PC-9 (cell line): Measurements from ENCODE around the gene ZSCAN10. TPM values are rescaled to one million over a fixed set of nuclear protein-coding genes. Genes with fewer than 3 reads are reported as not detected.

Source experiments
- BruUV-seq: library from RNA; stranded (reverse); fragments of 400-500 nt; replicated peaks from 2 replicates; lab custom pipeline; 2021; lab: Mats Ljungman, UMichigan
- CTCF ChIA-PET: fragments of 300-600 bp; sonication (Branson Sonifier 250); formaldehyde crosslinking; loops from one replicate; lab custom pipeline; 2022; ENCODE audit warnings: antibody characterized with exemption; lab: Charles Lee
- POLR2A ChIA-PET: fragments of 300-600 bp; sonication (Branson Sonifier 250); formaldehyde crosslinking; loops from one replicate; lab custom pipeline; 2022; ENCODE audit warnings: antibody characterized with exemption; ENCODE audit not compliant: unreplicated experiment; lab: Charles Lee
- DNase-seq, 2 experiments: peaks; one replicate each; pipeline versions ENCODE4 v3.0.0 to v3.0.0-alpha.2; 2015 to 2022; ENCODE audit warnings: mixed read lengths in 1 of 2
- H2AFZ ChIP-seq: fragments of 200-600 bp; sonication (generic); 2 replicates; pipeline ENCODE4 v1.8.1; 2017; ENCODE audit warnings: antibody characterized with exemption
- H3F3A ChIP-seq: fragments of 200-600 bp; sonication (generic); 2 replicates; pipeline ENCODE4 v1.8.1; 2017; ENCODE audit warnings: antibody characterized with exemption, mild to moderate bottlenecking, low read depth; ENCODE audit not compliant: insufficient read depth
- H3K27ac ChIP-seq: fragments of 200-600 bp; sonication (generic); 2 replicates; pipeline ENCODE4 v1.6.1; 2016; ENCODE audit warnings: mixed run types
- H3K27me3 ChIP-seq: fragments of 200-600 bp; sonication (generic); 2 replicates; pipeline ENCODE4 v1.6.1; 2016; ENCODE audit warnings: low read depth, mixed run types; ENCODE audit not compliant: insufficient read depth
- H3K36me3 ChIP-seq: fragments of 200-600 bp; sonication (generic); 2 replicates; pipeline ENCODE4 v1.6.1; 2016; ENCODE audit warnings: low read depth, mixed run types
- H3K4me1 ChIP-seq: fragments of 200-600 bp; sonication (generic); replicated peaks from 2 replicates; pipeline ENCODE4 v1.6.1; 2016; ENCODE audit warnings: mixed run types; ENCODE audit not compliant: insufficient read depth
- H3K4me2 ChIP-seq: fragments of 200-600 bp; sonication (generic); 2 replicates; pipeline ENCODE4 v1.6.1; 2017; ENCODE audit warnings: mixed run types
- H3K4me3 ChIP-seq: fragments of 200-600 bp; sonication (generic); 2 replicates; pipeline ENCODE4 v1.6.1; 2016; ENCODE audit warnings: mixed run types
- H3K79me2 ChIP-seq: fragments of 200-600 bp; sonication (generic); 2 replicates; pipeline ENCODE4 v1.6.1; 2017; ENCODE audit warnings: low read depth, mixed run types
- H3K9me2 ChIP-seq: fragments of 200-600 bp; sonication (generic); 2 replicates; pipeline ENCODE4 v1.8.1; 2017; ENCODE audit warnings: mild to moderate bottlenecking; ENCODE audit not compliant: insufficient read depth
- H3K9me3 ChIP-seq: fragments of 200-600 bp; sonication (generic); 2 replicates; pipeline ENCODE4 v1.8.1; 2016; ENCODE audit warnings: low read depth; ENCODE audit not compliant: insufficient read depth
- H4K20me1 ChIP-seq: fragments of 200-600 bp; sonication (generic); 2 replicates; pipeline ENCODE4 v1.8.1; 2017; ENCODE audit not compliant: insufficient read depth
- CTCF ChIP-seq: fragments of 200-600 bp; sonication (generic); conservative IDR thresholded peaks from 2 replicates; pipeline ENCODE4 v1.6.1; 2017; ENCODE audit warnings: mixed run types, antibody characterized with exemption, mild to moderate bottlenecking, moderate library complexity
- EZH2 ChIP-seq: fragments of 200-600 bp; sonication (generic); IDR thresholded peaks from 2 replicates; pipeline ENCODE4 v1.8.0; 2017; ENCODE audit warnings: antibody characterized with exemption, low read depth
- intact Hi-C: fragments of 100-400 bp; cut with micrococcal nuclease; formaldehyde crosslinking; loops from one replicate; pipeline ENCODE4 v1.10.0; 2022; ENCODE audit not compliant: unreplicated experiment
- total RNA-seq: library from RNA; stranded (reverse); gene quantifications from 2 replicates; pipeline ENCODE4 v1.2.3, GENCODE V29; 2021

Gene ZSCAN10
- total RNA-seq, 1 experiment from 2014 or later: not detected

- Histone ChIP-seq H3K79me2 (no peaks in the 10 kb centered on the region), H3K4me3 (no peak overlapping the region), H4K20me1 (no peaks in the 10 kb centered on the region), H3K36me3 (no peaks in the 10 kb centered on the region), H3F3A (no peaks in the 10 kb centered on the region), H3K27ac (no peak overlapping the region), H2AFZ (no peak overlapping the region), H3K4me1 (peaks cover 12% of the 10 kb centered on the region), H3K4me2 (no peak overlapping the region), H3K27me3 (no peaks in the 10 kb centered on the region), H3K9me2 (no peaks in the 10 kb centered on the region), H3K9me3 (no peaks in the 10 kb centered on the region)
- no peak for DNase-seq
- BruUV-seq: no TSS peak
- ChIA-PET POLR2A (no interaction called here), CTCF (no interaction called here)
- intact Hi-C loops: no loop called here
- TF ChIP-seq CTCF (no peak), EZH2 (no peak)
Measured at GRCh38 chr16:3066440-3066748, 32.7 kb downstream of the ZSCAN10 start.

GRCh38 chr16:3065742-3066439, 33.2 kb downstream of the ZSCAN10 start:
- Histone ChIP-seq H3K4me3 (no peak overlapping the region), H3K4me1 (peaks cover 12% of the 10 kb centered on the region), H2AFZ (no peak overlapping the region), H3K4me2 (no peak overlapping the region), H3K27ac (no peak overlapping the region), H3K36me3 (no peaks in the 10 kb centered on the region), H3K9me2 (no peaks in the 10 kb centered on the region), H3F3A (no peaks in the 10 kb centered on the region), H3K79me2 (no peaks in the 10 kb centered on the region), H3K27me3 (no peaks in the 10 kb centered on the region), H3K9me3 (no peaks in the 10 kb centered on the region), H4K20me1 (no peaks in the 10 kb centered on the region)
- POLR2A ChIA-PET: no interaction called here
- intact Hi-C loops: no loop called here
- no TSS peak for BruUV-seq
- no peak for TF ChIP-seq EZH2
- TF ChIP-seq CTCF: no peak
- no peak for DNase-seq
- CTCF ChIA-PET: no interaction called here

GRCh38 chr16:3065069-3065741, 33.9 kb downstream of the ZSCAN10 start, which contains the start of gene IL32:
IL32 (plus strand) TSS chr16:3065640; CDS start chr16:3065812, 172 bp downstream.
- intact Hi-C loops: no loop called here
- H4K20me1 ChIP-seq: no peaks in the 10 kb centered on the region
- POLR2A ChIA-PET: no interaction called here
- H3K9me2 ChIP-seq: no peaks in the 10 kb centered on the region
- no peak within 1 kb of the TSS for H3K27ac ChIP-seq
- no peaks in the 10 kb centered on the region for H3K79me2 ChIP-seq
- H3K36me3 ChIP-seq: no peaks in the 10 kb centered on the region
- no peak for DNase-seq
- CTCF ChIA-PET: no interaction called here
- H3F3A ChIP-seq: no peaks in the 10 kb centered on the region
- H3K4me2 ChIP-seq: no peak within 1 kb of the TSS
- no TSS peak for BruUV-seq
- H3K4me1 ChIP-seq: peaks cover 12% of the 10 kb centered on the region
- H2AFZ ChIP-seq: no peak within 1 kb of the TSS
- no peaks in the 10 kb centered on the region for H3K9me3 ChIP-seq
- TF ChIP-seq CTCF (no peak), EZH2 (no peak)
- H3K27me3 ChIP-seq: no peaks in the 10 kb centered on the region
- no peak within 1 kb of the TSS for H3K4me3 ChIP-seq
